ENCODE data around the gene DNMT1. TPM values are rescaled to one million over a fixed set of nuclear protein-coding genes. Genes with fewer than 3 reads are reported as not detected.

The DNMT1 gene
- total RNA-seq, 1 experiment from 2014 or later: 383 TPM

DNA sequence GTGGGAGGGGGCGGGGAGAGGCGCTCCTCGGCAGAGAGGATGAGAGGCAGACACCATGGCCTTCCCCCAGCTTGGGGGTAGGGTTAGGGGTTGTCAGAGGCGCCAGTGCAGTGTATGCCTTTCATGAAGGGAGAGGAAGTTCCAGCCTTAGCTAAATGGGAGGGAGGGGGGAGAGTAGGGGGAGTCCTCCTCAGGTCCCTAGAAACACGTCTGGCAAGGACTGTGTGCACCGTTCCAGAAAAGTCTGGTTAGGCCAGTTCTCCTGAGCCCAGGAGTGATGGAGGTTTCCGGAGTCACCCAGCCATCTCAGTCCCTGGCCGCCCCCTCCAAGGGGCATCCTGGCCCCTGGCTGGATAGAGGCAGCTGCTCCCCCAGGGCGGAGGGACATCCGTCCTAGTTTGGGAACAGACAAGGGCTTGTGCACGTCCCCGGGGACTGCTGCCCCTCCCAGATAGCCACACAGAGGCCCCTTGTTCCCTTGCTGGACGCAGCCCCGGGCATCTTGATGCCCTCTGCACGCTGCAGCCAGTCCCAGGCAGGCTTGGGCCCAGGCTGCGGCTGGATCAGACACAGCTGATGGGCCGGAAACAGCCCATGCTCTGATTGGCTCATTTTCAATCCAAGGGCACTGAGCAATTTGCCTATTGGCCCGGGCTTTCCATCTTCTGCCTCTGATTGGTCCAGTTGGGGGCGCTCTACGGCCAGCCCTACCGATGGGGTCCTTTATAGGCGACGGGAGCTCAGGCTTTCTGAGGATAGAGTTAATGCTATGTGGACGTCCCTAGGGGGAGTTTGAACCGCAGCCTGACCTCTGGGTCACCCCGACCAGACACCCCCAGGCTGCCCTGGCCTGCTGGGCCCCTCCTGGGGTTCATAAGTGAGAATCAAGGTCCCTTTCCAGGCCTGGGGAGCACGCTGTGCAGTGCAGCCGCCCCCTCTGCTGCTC is 32.5 kb upstream of the DNMT1 start:
- no peak overlapping the region for H3K27ac ChIP-seq (ENCODE audit: low read depth, low read length, poor library complexity, severe bottlenecking)

DNA sequence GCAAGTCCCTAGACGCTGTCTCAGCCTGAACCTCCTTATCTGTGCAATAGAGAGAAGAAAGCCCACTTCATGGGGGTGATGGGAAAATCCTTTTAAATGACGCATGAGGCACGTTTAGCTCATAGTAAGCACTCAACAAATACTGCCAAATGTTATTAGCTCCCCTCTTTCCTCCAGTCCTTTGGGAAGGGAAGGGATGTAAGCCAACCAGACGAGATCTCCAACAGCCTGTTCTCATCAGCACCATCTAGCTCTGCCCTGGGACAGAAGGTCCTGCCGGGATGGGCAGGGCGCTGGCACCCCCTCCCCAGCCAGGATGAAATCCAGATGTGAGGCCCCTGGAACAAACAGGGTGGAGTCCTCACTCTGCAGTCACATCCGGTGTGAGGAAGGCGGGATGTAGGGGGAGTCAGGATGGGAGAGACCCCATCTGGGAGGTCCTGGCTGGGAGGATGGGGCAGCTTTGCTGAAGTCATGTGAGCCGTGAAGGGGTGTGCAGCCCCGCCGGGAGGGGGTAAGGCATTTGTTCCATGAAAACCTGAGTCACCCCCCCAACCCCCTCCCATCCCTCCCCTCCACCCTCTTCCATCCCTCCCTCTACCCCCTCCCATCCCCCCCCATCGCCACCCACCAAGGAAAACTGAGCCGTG is 31.7 kb upstream of the DNMT1 start:
- H3K4me3 ChIP-seq (ENCODE audit: low read depth, low read length, poor library complexity, severe bottlenecking): no peak overlapping the region
- no peaks in the 10 kb centered on the region for H3K36me3 ChIP-seq (ENCODE audit: insufficient read depth, low read length, poor library complexity, severe bottlenecking)
- intact Hi-C loops (cut with micrococcal nuclease; ENCODE audit: unreplicated experiment): no loop called here
- no peak for TF ChIP-seq EZH2 (IDR thresholded peaks at IDR 0.05; ENCODE audit: borderline replicate concordance, low read depth, low read length, poor library complexity, severe bottlenecking)
- TF ChIP-seq, protein P1, sequence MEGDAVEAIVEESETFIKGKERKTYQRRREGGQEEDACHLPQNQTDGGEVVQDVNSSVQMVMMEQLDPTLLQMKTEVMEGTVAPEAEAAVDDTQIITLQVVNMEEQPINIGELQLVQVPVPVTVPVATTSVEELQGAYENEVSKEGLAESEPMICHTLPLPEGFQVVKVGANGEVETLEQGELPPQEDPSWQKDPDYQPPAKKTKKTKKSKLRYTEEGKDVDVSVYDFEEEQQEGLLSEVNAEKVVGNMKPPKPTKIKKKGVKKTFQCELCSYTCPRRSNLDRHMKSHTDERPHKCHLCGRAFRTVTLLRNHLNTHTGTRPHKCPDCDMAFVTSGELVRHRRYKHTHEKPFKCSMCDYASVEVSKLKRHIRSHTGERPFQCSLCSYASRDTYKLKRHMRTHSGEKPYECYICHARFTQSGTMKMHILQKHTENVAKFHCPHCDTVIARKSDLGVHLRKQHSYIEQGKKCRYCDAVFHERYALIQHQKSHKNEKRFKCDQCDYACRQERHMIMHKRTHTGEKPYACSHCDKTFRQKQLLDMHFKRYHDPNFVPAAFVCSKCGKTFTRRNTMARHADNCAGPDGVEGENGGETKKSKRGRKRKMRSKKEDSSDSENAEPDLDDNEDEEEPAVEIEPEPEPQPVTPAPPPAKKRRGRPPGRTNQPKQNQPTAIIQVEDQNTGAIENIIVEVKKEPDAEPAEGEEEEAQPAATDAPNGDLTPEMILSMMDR (conservative IDR thresholded peaks at IDR 0.05; ENCODE audit: low read depth, low read length): no peak
- H3K9me3 ChIP-seq (ENCODE audit: low read depth, low read length, poor library complexity, severe bottlenecking): no peaks in the 10 kb centered on the region
- no peaks in the 10 kb centered on the region for H3K4me1 ChIP-seq (ENCODE audit: insufficient read depth, low read length, poor library complexity, severe bottlenecking)
- H3K27ac ChIP-seq (ENCODE audit: low read depth, low read length, poor library complexity, severe bottlenecking): no peak overlapping the region
- H3K27me3 ChIP-seq (replicated peaks; ENCODE audit: insufficient read depth, low read depth, low read length, poor library complexity): no peaks in the 10 kb centered on the region
- ChIA-PET POLR2A (ENCODE audit: low non-redundant PET) (interaction anchor here (0.6 kb wide), 1 partner anchor 203 kb away, joined by 9 read pairs; no protein-coding TSS in a partner anchor), CTCF (interaction anchor here (0.6 kb wide), 1 partner anchor 127 kb away, joined by 18 read pairs; no protein-coding TSS in a partner anchor)
- no peak for DNase-seq (ENCODE audit: low spot score)
- no TSS peak for BruUV-seq (replicated peaks)

More for the DNA sequence above, 32.5 kb upstream of the DNMT1 start:
- BruUV-seq (replicated peaks): no TSS peak
- Histone ChIP-seq H3K4me1 (ENCODE audit: insufficient read depth, low read length, poor library complexity, severe bottlenecking) (no peaks in the 10 kb centered on the region), H3K36me3 (ENCODE audit: insufficient read depth, low read length, poor library complexity, severe bottlenecking) (no peaks in the 10 kb centered on the region), H3K4me3 (ENCODE audit: low read depth, low read length, poor library complexity, severe bottlenecking) (no peak overlapping the region), H3K27me3 (replicated peaks; ENCODE audit: insufficient read depth, low read depth, low read length, poor library complexity) (no peaks in the 10 kb centered on the region), H3K9me3 (ENCODE audit: low read depth, low read length, poor library complexity, severe bottlenecking) (no peaks in the 10 kb centered on the region)
- CTCF ChIA-PET: no interaction called here
- POLR2A ChIA-PET (ENCODE audit: low non-redundant PET): interaction anchor here (0.6 kb wide), 1 partner anchor 204 kb away, joined by 9 read pairs; no protein-coding TSS in a partner anchor
- TF ChIP-seq, protein P1 (conservative IDR thresholded peaks at IDR 0.05; ENCODE audit: low read depth, low read length): 0 out of 2 replicates have a peak, but pooled peaks have one; percentile 8
- no peak for TF ChIP-seq EZH2 (IDR thresholded peaks at IDR 0.05; ENCODE audit: borderline replicate concordance, low read depth, low read length, poor library complexity, severe bottlenecking)
- no peak for DNase-seq (ENCODE audit: low spot score)
- intact Hi-C loops (cut with micrococcal nuclease; ENCODE audit: unreplicated experiment): no loop called here

DNA sequence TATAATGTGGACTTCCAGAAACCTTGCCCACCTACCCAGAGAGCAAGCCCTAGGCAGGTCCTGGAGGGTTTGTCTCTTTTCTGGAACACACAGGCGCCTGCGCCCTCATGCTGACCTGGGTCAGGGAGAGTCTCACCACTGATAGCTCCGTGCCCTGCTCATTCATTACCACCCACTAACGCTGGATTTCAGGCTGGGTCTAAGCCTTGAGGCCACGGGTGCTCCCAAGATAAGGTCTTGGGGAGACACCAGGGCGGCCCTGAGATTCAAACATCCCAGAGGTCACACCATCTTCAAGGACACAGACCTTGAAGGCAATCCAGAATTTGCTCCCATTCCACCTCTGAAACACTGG is 31.2 kb upstream of the DNMT1 start:
- BruUV-seq (replicated peaks): no TSS peak
- CTCF ChIA-PET: interaction anchor here (0.6 kb wide), 1 partner anchor 126 kb away, joined by 18 read pairs; no protein-coding TSS in a partner anchor

More for the DNA sequence above, 31.2 kb upstream of the DNMT1 start:
- no peaks in the 10 kb centered on the region for H3K9me3 ChIP-seq (ENCODE audit: low read depth, low read length, poor library complexity, severe bottlenecking)
- no peak overlapping the region for H3K4me3 ChIP-seq (ENCODE audit: low read depth, low read length, poor library complexity, severe bottlenecking)
- intact Hi-C loops (cut with micrococcal nuclease; ENCODE audit: unreplicated experiment): no loop called here
- no peak for TF ChIP-seq EZH2 (IDR thresholded peaks at IDR 0.05; ENCODE audit: borderline replicate concordance, low read depth, low read length, poor library complexity, severe bottlenecking)
- TF ChIP-seq, protein P1 (conservative IDR thresholded peaks at IDR 0.05; ENCODE audit: low read depth, low read length): no peak
- no peak for DNase-seq (ENCODE audit: low spot score)
- POLR2A ChIA-PET (ENCODE audit: low non-redundant PET): no interaction called here
- H3K36me3 ChIP-seq (ENCODE audit: insufficient read depth, low read length, poor library complexity, severe bottlenecking): no peaks in the 10 kb centered on the region
- no peaks in the 10 kb centered on the region for H3K4me1 ChIP-seq (ENCODE audit: insufficient read depth, low read length, poor library complexity, severe bottlenecking)
- no peak overlapping the region for H3K27ac ChIP-seq (ENCODE audit: low read depth, low read length, poor library complexity, severe bottlenecking)
- no peaks in the 10 kb centered on the region for H3K27me3 ChIP-seq (replicated peaks; ENCODE audit: insufficient read depth, low read depth, low read length, poor library complexity)

Data from A673 (cell line).